ENCODE measurements around the gene SLC23A2. TPM values are rescaled to one million over a fixed set of nuclear protein-coding genes. Genes with fewer than 3 reads are reported as not detected.
"Not testable (repeated sequence)": the region's sequence is repeated elsewhere in the genome, so short reads cannot be mapped to it uniquely, and the experiment has no call there.

The SLC23A2 gene
- total RNA-seq (2014; rRNA removed; shearing (Covaris generic)) = 6.3 and 10.1 TPM in 2 replicates

DNA sequence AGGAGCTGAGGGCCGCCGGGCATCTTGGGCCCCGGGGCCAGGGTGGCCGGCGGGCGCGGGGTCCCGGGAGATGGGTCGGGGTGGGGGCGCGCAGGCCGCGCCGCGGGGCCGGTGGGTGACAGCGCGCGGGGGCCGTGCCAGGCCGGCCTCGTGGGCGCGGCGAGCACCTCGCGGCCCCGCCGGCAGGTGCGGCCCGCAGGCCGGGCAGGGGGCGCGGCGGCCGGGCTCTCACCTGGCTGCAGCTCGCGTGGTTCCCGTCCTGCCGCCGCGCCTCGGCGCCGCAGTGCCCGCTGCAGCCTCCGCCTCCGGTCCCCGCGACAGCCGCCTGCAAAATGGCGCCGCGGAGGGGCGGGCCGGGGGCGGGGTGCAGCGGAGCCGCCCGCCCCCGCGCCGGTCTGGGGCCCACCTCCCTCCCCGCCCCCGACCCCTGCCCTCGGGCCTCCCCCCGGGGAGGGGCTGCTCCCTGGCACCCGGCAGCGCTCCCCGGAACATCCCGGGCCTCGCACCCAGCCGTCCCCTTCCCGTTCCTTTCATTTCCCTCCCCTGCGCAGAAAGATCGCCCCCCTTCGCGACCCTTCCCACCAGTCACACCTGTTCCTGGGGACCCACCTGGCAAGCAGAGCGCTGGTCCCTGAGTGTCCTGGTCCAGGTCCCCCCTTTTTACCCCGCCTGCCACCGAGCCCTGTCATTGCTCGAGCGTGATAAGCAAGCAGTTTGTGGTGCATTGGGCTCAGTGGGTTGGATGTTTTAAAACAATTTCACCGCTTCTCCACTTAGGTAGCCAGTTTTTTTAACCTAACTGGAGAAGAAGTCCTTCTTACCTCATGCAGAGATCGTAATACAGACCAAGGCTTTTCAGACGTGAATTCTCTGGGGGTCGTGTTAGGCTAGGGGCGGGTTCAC is at the start of gene SLC23A2:
TSS of gene SLC23A2 (minus strand) at position 337 of the 903 bp plus-strand sequence. CDS start 68,948 bp downstream, outside the sequence.
- DNase-seq (ENCODE audit: low spot score) = peak; percentile 47
- in situ Hi-C loops (cut with HindIII; ENCODE audit: low sequenced_read_pairs) = no loop called here

DNA sequence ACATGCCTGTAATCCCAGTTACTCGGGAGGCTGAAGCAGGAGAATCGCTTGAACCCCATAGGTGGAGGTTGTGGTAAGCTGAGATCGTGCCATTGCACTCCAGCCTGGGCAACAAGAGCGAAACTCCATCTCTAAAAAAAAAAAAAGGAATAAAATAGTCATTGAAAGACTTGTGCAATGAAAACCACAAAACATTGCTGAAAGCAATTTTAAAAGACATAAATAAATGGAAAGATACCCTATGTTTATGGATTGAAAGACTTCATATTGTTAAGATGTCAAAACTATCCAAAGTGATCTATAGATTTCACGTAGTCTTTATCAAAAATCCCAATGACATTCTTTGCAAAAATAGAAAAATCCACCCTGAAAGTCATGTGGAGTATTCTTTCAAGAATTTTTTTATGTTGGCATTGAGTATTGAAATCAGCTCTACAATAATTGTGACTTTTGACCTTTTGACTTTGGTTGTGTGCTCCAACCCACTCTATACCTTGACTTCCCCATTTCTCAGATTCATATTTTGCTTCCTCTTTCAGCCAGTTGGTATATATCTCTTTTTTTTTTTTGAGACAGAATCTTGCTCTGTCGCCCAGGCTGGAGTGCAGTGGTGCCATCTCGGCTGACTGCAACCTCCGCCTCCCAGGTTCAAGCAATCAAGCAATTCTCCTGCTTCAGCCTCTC is 45.5 kb upstream of the SLC23A2 start:
- no peak for DNase-seq (ENCODE audit: low spot score)
- in situ Hi-C loops (cut with HindIII; ENCODE audit: low sequenced_read_pairs) = no loop called here

DNA sequence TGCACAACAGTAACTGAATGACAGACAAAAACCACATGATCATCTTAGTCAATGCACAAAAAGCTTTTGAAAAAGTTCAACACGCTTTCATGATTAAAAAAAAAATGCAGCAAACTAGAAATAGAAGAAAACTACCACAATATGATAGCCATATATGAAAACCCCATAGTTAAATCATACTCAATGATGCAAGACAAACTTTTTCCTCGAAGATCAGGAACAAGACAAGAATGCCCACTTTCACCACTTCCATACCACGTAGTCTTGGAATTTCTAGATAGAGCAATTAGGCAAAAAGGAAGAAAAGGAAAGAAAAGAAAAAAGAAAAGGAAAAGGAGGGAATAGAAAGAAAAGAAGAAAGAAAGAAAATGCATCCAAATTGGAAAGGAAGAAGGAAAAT is 44.6 kb upstream of the SLC23A2 start:
- in situ Hi-C loops (cut with HindIII; ENCODE audit: low sequenced_read_pairs) = no loop called here
- DNase-seq (ENCODE audit: low spot score) = no peak

DNA sequence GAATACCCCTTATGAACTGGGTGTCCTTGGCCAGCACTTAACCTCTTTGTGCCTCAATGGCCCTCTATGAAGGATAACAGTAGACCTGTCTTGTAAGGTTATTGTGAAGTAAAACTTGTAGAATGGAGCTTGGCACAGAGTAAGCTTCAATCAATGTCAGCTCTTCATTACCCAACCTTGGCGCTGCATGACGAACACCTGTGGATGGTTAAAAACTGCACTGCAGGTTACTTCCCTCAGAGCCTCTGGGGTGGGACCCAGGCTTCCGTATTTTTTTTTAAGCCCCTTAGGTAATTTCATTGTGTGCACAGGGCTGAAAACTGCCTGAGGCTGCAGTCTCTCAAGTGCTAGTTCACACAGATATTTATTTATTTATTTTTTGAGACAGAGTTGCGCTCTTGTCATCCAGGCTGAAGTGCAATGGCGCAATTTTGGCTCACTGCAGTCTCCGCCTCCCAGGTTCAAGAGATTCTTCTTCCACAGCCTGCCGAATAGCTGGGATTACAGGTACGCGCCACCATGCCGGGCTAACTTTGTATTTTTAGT is 42.8 kb upstream of the SLC23A2 start:
- DNase-seq (ENCODE audit: low spot score) = no peak
- in situ Hi-C loops (cut with HindIII; ENCODE audit: low sequenced_read_pairs) = no loop called here

DNA sequence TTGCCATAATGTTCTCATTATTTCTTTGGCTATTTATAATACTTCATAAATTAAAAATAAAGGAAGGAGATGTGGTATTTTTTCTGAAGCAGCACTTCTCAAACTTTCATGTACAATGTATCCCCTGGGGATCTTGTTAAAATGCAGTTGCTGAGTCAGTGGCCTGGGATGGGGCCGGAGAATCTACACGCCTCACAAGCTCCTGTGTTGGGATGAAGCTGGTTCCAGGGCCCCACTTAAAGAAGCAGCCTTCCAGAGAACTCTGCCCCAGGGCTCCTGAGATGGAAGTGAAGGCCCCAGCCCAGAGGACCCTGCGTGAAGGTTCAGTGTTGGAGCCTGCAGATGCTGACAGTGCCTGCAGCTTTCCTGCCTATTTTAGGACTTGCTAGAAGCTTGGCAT is 40.1 kb upstream of the SLC23A2 start:
- in situ Hi-C loops (cut with HindIII; ENCODE audit: low sequenced_read_pairs) = no loop called here
- DNase-seq (ENCODE audit: low spot score) = no peak

DNA sequence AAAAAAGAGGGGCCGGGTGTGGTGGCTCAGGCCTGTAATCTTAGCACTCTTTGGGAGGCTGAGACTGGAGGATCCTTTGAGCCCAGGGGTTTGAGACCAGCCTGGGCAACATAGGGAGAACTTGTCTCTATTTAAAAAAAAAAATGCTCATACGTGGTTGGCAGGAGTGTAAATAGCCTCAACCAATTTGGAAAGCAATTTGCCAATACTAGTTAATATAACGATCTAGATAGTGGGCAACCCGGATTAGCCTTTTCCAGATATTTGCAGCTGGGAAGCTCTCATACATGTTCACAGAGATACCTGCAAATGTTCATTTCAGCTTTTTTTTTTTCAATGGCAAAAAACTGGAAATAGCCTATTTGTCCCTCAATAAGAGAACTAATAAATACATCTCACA is 39.0 kb upstream of the SLC23A2 start:
- in situ Hi-C loops (cut with HindIII; ENCODE audit: low sequenced_read_pairs) = no loop called here
- DNase-seq (ENCODE audit: low spot score) = no peak

DNA sequence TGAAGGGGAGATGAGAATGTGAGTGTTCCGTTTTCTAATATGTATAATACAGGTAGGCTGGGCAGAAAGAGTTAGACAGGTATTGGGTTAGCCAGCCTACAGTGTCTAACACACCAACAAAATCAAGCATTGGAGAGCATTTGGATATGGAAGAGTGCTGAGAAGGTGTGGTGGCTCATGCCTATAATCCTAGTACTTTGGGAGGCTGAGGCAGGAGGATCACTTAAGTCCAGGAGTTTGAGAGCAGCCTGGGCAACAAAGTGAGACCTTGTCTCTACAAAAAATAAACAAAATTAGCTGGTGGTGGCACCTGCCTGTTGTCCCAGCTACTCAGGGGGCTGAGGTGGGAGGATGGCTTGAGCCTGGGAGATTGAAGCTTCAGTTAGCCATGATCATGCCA is 38.6 kb upstream of the SLC23A2 start:
- in situ Hi-C loops (cut with HindIII; ENCODE audit: low sequenced_read_pairs) = no loop called here
- no peak for DNase-seq (ENCODE audit: low spot score)

DNA sequence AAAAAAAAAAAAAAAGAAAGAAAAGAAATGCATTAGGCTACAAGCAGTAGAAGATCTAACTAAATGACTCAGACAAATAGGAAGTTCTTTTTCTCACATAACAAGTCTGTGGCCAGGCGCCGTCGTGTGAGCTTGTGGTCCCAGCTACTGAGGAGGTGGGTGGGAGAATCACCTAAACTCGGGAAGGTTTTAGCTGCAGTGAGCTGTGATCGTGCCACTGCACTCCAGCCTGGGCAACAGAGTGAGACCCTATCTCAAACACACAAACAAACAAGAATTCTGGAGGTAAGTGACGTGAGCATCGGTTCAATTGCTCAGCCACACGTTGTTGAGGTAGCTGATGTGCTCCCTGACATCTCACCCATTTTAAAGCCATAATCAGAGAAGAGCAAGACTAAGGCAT is 37.9 kb upstream of the SLC23A2 start:
- no peak for DNase-seq (ENCODE audit: low spot score)
- in situ Hi-C loops (cut with HindIII; ENCODE audit: low sequenced_read_pairs) = no loop called here

DNA sequence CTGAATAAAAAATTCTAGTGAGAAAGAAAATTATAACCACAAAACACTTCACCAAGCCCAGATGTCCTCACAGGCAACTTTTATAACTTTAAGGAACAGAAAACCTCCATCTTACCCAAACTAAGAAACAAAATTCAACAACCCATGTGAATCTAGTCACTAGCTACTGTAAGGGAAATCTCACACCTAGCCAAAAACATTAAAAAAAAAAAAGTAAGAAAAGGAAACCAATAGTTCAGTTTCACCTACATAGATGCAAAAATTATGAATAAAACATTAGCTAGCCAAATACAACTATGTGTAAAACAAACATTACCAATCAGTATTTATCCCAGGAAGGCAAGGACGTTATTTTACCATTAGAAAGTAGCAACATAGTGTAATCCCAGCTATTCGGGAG is 35.5 kb upstream of the SLC23A2 start:
- no peak for DNase-seq (ENCODE audit: low spot score)
- in situ Hi-C loops (cut with HindIII; ENCODE audit: low sequenced_read_pairs) = no loop called here

DNA sequence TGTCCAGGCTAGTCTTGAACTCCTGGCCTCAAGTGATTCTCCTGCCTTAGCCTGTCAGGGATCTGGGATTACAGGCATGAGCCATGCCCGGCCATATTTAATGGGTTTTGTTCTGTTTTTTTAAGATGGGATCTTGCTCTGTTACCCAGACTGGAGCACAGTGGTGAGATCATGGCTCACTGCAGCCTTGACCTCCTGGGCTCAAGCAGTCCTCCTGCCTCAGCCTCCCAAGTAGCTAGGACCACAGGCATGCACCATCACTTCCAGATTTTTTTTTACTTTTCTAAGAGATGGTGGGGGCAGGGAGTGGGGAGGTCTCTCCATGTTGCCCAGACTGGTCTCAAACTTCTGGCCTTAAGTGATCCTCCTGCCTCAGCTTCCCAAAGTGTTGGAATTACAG is 34.2 kb upstream of the SLC23A2 start:
- in situ Hi-C loops (cut with HindIII; ENCODE audit: low sequenced_read_pairs); DNase-seq (ENCODE audit: low spot score): not testable (repeated sequence)

DNA sequence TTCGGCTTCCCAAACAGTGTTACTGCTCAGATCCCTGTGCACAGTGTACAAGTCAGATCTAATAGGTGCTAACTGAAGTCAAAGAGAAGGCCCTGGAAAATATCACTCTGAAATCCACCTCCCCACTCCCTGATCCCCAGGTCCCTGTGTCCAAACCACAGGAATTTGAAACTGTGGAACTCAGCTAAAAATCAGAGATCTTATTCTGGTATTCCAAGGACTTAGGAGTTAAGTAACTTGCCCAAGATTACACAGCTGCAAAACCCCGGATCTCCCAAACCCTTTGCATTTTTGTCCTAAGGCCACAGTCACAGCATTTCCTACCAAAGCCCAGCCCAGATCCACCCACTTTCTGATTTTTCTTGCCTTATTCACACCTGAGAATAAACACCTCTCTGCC is 32.3 kb upstream of the SLC23A2 start:
- in situ Hi-C loops (cut with HindIII; ENCODE audit: low sequenced_read_pairs) = no loop called here

DNA sequence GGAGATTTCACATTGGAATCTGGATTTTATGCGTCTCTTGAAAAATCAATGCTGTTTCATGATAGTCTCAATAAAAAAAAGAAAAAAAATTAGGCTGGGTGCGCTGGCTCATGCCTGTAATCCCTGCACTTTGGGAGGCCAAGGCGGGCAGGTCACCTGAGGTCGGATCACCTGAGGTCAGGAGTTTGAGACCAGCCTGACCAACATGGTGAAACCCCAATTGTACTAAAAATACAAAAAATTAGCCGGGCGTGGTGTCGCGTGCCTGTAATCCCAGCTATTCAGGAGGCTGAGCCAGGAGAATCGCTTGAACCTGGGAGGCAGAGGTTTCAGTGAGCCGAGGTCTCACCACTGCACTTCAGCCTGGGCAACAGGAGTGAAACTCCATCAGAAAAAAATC is 30.4 kb upstream of the SLC23A2 start:
- DNase-seq (ENCODE audit: low spot score); in situ Hi-C loops (cut with HindIII; ENCODE audit: low sequenced_read_pairs): not testable (repeated sequence)

More for the DNA sequence above, 32.3 kb upstream of the SLC23A2 start:
- no peak for DNase-seq (ENCODE audit: low spot score)

DNA sequence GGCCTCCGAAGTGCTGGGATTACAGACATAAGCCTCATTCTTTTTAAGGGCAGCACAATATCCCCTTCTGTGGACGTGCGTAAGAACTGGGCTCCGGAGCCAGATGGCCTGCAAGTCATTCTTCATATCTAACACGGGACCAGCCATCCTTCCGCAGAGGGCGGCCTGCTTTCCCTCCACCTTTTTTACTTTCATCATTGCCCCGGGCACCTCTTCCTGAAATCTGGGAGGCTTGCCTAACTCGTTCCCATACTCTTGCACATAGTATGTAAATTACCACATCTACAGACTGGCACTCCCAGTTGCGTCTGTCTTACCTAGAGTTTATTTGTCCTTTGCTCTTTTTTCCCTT is 29.9 kb upstream of the SLC23A2 start:
- in situ Hi-C loops (cut with HindIII; ENCODE audit: low sequenced_read_pairs) = no loop called here

DNA sequence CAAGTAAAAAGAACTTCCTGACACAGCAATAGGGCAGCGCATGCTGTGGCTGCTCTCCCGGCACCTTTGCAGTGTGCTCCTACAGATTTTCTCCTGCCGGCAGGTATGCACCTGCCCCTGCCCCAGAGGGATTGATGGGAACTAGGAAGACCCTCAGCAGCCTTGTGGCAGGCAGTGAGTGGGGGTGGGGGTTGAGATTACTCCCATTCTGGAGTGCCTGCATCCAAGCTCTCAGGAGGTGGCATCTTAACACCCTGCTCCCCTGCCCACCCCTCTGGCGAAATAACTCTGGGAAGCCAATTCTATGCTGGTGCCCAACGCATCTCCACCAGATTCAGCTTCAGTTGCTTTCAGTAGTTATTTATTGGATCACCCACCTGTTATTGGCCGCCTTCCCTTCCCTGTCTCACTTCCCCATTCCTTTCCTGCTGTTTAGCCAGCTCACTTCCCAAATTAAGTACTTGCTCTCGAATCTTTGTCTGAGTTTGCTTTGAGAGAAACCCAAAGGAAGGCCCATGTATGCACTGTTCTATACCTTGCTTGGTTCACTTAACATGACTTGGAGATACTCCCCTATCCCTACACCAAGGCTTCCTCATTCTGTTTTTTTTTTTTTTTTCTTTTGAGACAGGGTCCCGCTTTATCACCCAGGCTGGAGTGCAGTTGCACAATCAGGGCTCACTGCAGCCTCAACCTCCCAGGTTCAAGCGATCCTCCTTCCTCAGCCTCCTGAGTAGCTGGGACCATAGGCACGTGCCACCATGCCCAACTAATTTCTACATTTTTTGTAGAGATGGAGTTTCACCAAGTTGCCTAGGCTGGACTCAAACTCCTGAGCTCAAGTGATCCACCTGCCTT is 29.3 kb upstream of the SLC23A2 start:
- in situ Hi-C loops (cut with HindIII; ENCODE audit: low sequenced_read_pairs) = no loop called here
- DNase-seq (ENCODE audit: low spot score) = no peak

More for the DNA sequence above, 29.9 kb upstream of the SLC23A2 start:
- DNase-seq (ENCODE audit: low spot score) = no peak

DNA sequence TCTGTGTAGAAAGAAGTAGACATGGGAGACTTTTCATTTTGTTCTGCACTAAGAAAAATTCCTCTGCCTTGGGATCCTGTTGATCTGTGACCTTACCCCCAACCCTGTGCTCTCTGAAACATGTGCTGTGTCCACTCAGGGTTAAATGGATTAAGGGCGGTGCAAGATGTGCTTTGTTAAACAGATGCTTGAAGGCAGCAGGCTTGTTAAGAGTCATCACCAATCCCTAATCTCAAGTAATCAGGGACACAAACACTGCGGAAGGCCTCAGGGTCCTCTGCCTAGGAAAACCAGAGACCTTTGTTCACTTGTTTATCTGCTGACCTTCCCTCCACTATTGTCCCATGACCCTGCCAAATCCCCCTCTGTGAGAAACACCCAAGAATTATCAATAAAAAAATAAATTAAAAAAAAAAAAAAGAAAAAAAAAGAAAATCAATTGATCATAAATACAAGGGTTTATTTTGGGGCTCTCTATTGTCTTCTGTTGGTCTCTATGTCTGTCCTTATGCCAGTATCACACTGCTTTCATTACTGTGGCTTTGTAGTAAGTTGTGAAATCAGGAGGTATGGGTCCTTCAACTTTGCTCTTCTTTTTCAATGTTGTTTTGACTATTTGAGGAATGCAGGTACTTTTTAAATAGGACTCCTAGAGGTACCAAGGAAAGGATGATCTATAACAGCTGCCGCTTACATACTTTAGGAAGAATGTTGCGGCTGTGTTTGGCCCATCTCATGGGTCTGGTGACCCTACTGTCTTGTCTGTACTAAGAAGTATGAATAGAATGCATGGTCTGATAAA is 27.1 kb upstream of the SLC23A2 start:
- DNase-seq (ENCODE audit: low spot score); in situ Hi-C loops (cut with HindIII; ENCODE audit: low sequenced_read_pairs): not testable (repeated sequence)

DNA sequence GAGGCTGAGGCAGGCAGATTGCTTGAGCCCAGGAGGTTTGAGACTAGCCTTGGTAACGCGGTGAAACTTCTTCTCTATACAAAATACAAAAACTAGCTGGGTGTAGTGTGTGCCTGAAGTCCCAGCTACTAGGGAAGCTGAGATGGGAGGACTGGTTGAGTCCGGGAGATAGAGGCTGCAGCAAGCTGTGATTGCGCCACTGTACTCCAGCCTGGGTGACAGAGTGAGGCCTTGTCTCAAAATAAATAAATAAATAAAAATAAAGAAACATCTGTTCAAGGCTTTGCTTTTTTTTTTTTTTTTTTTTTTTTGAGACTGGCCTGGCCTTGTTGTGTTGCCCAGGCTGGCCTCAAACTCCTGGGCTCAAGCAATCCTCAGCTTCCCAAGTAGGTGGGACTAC is 23.7 kb upstream of the SLC23A2 start:
- DNase-seq (ENCODE audit: low spot score) = no peak

DNA sequence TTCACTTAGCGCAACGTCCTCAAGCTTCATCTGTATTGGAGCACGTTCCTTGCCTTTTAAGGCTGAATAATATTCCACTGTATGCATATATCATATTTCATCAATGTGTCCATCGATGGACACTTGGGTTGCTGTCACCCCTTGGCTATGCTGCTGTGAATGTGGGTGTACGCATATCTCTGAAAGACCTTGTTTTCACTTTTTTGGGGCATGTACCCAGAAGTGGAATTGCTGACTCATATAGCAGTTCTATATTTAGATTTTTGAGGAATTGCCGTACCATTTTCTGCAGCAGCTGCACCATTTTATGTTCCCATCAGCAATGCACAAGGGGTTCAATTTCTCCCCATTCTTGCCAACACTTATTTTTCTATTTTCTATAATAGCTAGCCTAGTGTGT is 22.8 kb upstream of the SLC23A2 start:
- no peak for DNase-seq (ENCODE audit: low spot score)
- in situ Hi-C loops (cut with HindIII; ENCODE audit: low sequenced_read_pairs) = no loop called here

More for the DNA sequence above, 23.7 kb upstream of the SLC23A2 start:
- in situ Hi-C loops (cut with HindIII; ENCODE audit: low sequenced_read_pairs) = no loop called here

DNA sequence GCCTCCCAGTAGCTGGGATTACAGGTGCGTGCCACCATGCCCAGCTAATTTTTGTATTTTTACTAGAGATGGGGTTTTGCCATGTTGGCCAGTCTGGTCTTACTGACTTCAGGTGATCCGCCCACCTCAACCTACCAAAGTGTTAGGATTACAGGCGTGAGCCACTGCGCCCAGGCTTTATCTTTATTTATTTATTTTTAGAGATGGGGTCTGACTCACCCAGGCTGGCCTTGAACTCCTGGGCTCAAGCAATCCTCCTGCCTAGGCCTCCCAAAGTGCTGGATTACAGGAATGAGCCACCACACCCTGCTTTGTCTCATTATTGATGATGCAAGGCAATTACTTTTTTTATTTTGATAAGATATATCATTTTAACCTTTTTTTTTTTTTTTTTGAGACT is 21.9 kb upstream of the SLC23A2 start:
- in situ Hi-C loops (cut with HindIII; ENCODE audit: low sequenced_read_pairs); DNase-seq (ENCODE audit: low spot score): not testable (repeated sequence)

DNA sequence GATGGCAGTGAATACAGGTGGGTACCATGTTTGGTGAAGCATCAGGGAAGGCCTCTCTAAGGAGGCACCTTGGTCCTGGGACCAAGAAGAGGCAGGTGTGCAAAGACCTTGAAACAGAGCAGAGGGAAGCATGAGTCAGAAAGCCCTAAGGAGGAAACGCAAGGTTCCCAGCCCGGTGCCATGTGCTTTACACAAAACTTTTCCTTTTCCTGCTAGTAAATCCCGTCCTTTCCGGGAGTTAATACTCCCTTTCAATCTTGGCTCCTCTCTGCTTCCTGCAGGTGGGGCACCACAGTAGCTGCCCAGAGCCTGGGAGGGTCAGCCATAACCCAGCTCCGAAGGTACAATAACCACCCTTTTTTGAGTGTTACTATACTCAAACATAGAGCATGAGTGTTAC is 19.4 kb upstream of the SLC23A2 start:
- in situ Hi-C loops (cut with HindIII; ENCODE audit: low sequenced_read_pairs) = no loop called here
- DNase-seq (ENCODE audit: low spot score) = no peak
